ENCODE measurements around the gene PLEKHG5.

DNA sequence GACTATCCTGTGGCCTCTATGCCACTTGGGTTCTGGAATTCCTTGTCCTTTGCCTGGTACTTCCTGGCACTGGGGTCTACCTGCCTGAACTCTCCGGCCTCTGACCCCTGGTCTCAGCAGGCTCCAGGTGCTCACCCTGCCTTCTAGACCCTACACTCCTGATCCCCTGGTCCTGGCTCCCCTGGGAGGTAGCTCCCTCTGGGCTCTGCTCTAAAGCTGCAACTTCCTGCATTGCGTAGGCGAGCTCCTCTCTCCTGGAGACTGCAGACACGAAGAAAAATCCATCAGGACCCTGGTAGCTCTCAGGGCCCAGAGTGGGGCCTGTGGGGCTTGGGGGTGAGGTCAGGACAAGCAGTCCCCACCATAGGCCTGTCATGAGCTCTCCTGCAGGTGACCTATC is 7.8 kb upstream of the PLEKHG5 start:
- TF ChIP-seq FOXM1 (IDR thresholded peaks at IDR 0.05; ENCODE audit: borderline replicate concordance, low read depth) (no peak), TEAD4 (IDR thresholded peaks at IDR 0.05) (no peak), EP300 (IDR thresholded peaks at IDR 0.05; ENCODE audit: borderline replicate concordance) (no peak), TCF12 (IDR thresholded peaks at IDR 0.05; ENCODE audit: low read depth) (no peak), RAD21 (IDR thresholded peaks at IDR 0.05; ENCODE audit: low read depth) (no peak), TAF1 (IDR thresholded peaks at IDR 0.05; ENCODE audit: low read depth) (no peak), EGR1 (IDR thresholded peaks at IDR 0.05) (no peak), ZBTB7A (IDR thresholded peaks at IDR 0.05; ENCODE audit: low read depth) (no peak), CEBPB (IDR thresholded peaks at IDR 0.05) (no peak), YY1 (IDR thresholded peaks at IDR 0.05; ENCODE audit: low read depth) (no peak)
- TF ChIP-seq, protein P1, sequence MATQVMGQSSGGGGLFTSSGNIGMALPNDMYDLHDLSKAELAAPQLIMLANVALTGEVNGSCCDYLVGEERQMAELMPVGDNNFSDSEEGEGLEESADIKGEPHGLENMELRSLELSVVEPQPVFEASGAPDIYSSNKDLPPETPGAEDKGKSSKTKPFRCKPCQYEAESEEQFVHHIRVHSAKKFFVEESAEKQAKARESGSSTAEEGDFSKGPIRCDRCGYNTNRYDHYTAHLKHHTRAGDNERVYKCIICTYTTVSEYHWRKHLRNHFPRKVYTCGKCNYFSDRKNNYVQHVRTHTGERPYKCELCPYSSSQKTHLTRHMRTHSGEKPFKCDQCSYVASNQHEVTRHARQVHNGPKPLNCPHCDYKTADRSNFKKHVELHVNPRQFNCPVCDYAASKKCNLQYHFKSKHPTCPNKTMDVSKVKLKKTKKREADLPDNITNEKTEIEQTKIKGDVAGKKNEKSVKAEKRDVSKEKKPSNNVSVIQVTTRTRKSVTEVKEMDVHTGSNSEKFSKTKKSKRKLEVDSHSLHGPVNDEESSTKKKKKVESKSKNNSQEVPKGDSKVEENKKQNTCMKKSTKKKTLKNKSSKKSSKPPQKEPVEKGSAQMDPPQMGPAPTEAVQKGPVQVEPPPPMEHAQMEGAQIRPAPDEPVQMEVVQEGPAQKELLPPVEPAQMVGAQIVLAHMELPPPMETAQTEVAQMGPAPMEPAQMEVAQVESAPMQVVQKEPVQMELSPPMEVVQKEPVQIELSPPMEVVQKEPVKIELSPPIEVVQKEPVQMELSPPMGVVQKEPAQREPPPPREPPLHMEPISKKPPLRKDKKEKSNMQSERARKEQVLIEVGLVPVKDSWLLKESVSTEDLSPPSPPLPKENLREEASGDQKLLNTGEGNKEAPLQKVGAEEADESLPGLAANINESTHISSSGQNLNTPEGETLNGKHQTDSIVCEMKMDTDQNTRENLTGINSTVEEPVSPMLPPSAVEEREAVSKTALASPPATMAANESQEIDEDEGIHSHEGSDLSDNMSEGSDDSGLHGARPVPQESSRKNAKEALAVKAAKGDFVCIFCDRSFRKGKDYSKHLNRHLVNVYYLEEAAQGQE (IDR thresholded peaks at IDR 0.05; ENCODE audit: low read depth) = no peak
- TF ChIP-seq, protein P2, sequence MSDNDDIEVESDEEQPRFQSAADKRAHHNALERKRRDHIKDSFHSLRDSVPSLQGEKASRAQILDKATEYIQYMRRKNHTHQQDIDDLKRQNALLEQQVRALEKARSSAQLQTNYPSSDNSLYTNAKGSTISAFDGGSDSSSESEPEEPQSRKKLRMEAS (IDR thresholded peaks at IDR 0.05) = no peak
